K562 (cell line): ENCODE data around the gene NTN3. TPM values are rescaled to one million over a fixed set of nuclear protein-coding genes. Genes with fewer than 3 reads are reported as not detected.

Experiments
- ARID2 ChIP-seq: fragments of 450-650 bp; IDR thresholded peaks from 2 replicates; pipeline ENCODE4 v1.6.1; 2017; ENCODE audit warnings: antibody characterized with exemption, mild to moderate bottlenecking
- CXXC5 ChIP-seq: fragments of 250-450 bp; sonication (Bioruptor Pico); IDR thresholded peaks from 2 replicates; pipeline ENCODE4 v1.8.0; 2022; ENCODE audit warnings: inconsistent platforms, mild to moderate bottlenecking, moderate library complexity
- FOXP4 ChIP-seq: sonication (generic); formaldehyde crosslinking; IDR thresholded peaks from 2 replicates; pipeline ENCODE4 v1.8.0; 2022; ENCODE audit warnings: mild to moderate bottlenecking, missing genetic modification reagents, borderline replicate concordance
- KLF13 ChIP-seq: fragments of 450-650 bp; IDR thresholded peaks from 2 replicates; pipeline ENCODE4 v1.6.1; 2016; ENCODE audit warnings: missing genetic modification characterization, low read depth, mild to moderate bottlenecking, missing compliant biosample characterization, moderate library complexity, borderline replicate concordance
- L3MBTL2 ChIP-seq: fragments of 450-650 bp; IDR thresholded peaks from 2 replicates; pipeline ENCODE4 v1.6.1; 2016; ENCODE audit warnings: mild to moderate bottlenecking, moderate library complexity
- MCM5 ChIP-seq: fragments of 450-650 bp; IDR thresholded peaks from 2 replicates; pipeline ENCODE4 v1.6.1; 2016; ENCODE audit warnings: low read depth
- NR0B1 ChIP-seq: fragments of 450-650 bp; IDR thresholded peaks from one replicate; pipeline ENCODE4 v1.6.1; 2018; ENCODE audit warnings: mild to moderate bottlenecking, moderate library complexity; ENCODE audit not compliant: partially characterized antibody
- PHB2 ChIP-seq: fragments of 450-650 bp; IDR thresholded peaks from 2 replicates; pipeline ENCODE4 v1.6.1; 2017; ENCODE audit warnings: low read depth
- SAFB ChIP-seq: fragments of 200-400 bp; formaldehyde crosslinking; IDR thresholded peaks from 2 replicates; pipeline ENCODE4 v1.6.1; 2017; ENCODE audit warnings: low read depth, low read length, borderline replicate concordance
- STAT6 ChIP-seq: sonication (generic); formaldehyde crosslinking; IDR thresholded peaks from 2 replicates; pipeline ENCODE4 v1.8.1; 2023; ENCODE audit warnings: mild to moderate bottlenecking, missing genetic modification reagents
- TEAD4 ChIP-seq, 2 experiments: sonication (generic) in 1 of 2; formaldehyde crosslinking in 1 of 2; IDR thresholded peaks; 2 replicates each; pipeline versions ENCODE4 v1.6.1 to v1.8.0; 2012 to 2022; ENCODE audit warnings: borderline replicate concordance in 1 of 2, inconsistent platforms in 1 of 2, low read length in 1 of 2, mild to moderate bottlenecking in 1 of 2, missing genetic modification reagents in 1 of 2
- TOE1 ChIP-seq, 2 experiments: fragments of 450-650 bp in 1 of 2; sonication (generic) in 1 of 2; formaldehyde crosslinking in 1 of 2; IDR thresholded peaks; 2 replicates each; pipeline versions ENCODE4 v1.7.1 to v1.8.0; 2016 to 2022; ENCODE audit warnings: borderline replicate concordance in 2 of 2, mild to moderate bottlenecking in 2 of 2, antibody characterized with exemption in 1 of 2, inconsistent platforms in 1 of 2, low read depth in 1 of 2, missing genetic modification reagents in 1 of 2, moderate library complexity in 1 of 2
- VEZF1 ChIP-seq: fragments of 200-800 bp; sonication (Bioruptor generic); IDR thresholded peaks from 2 replicates; pipeline ENCODE4 v1.6.1; 2017; ENCODE audit warnings: missing genetic modification characterization, missing compliant biosample characterization
- XRCC5 ChIP-seq: fragments of 200-400 bp; formaldehyde crosslinking; IDR thresholded peaks from 2 replicates; pipeline ENCODE4 v1.6.1; 2017; ENCODE audit warnings: low read depth, mild to moderate bottlenecking, low read length
- ZNF311 ChIP-seq: fragments of 250-450 bp; sonication (Bioruptor Pico); IDR thresholded peaks from 2 replicates; pipeline ENCODE4 v1.4.0; 2020; ENCODE audit warnings: mild to moderate bottlenecking, moderate library complexity
- ZNF589 ChIP-seq: fragments of 200-800 bp; sonication (Bioruptor generic); IDR thresholded peaks from 2 replicates; pipeline ENCODE4 v1.6.1; 2016; ENCODE audit warnings: low read depth, missing genetic modification characterization, missing compliant biosample characterization
- ZNF707 ChIP-seq: fragments of 250-450 bp; sonication (Bioruptor Pico); conservative IDR thresholded peaks from 2 replicates; pipeline ENCODE4 v1.8.0; 2022; ENCODE audit warnings: inconsistent platforms, mild to moderate bottlenecking, moderate library complexity
- ZSCAN32 ChIP-seq: fragments of 450-650 bp; formaldehyde crosslinking; IDR thresholded peaks from 2 replicates; pipeline ENCODE4 v1.4.0; 2020; ENCODE audit warnings: mild to moderate bottlenecking, moderate library complexity
- polyA plus RNA-seq, 8 experiments: library from polyadenylated mRNA; depleted of rRNA in 4 of 8; stranded (reverse) in 5 of 8; unstranded in 3 of 8; fragments of >200 nt; fragmentation: Nextera tagmentation in 2 of 8; fragmentation: Illumina TruSeq in 1 of 8; extraction: Ambion mirVana in 2 of 8; extraction: Trizol in 1 of 8; gene quantifications; 2 replicates each; pipeline versions ENCODE4 v1.2.1 to v1.2.3, GENCODE V29; 2011 to 2014; ENCODE audit warnings: inconsistent platforms in 1 of 8, missing spikeins in 1 of 8
- total RNA-seq, 7 experiments: library from RNA; depleted of rRNA in 6 of 7; stranded (reverse); fragments of >200 nt in 6 of 7; fragmentation: Illumina TruSeq in 2 of 7; extraction: Trizol in 2 of 7; gene quantifications; 2 replicates each; pipeline versions ENCODE4 v1.2.1 to v1.2.3, GENCODE V29; 2011 to 2021; ENCODE audit warnings: low replicate concordance in 1 of 7

NTN3 gene
- total and polyA plus RNA-seq, 9 of the 15 experiments (the other 6 are each of a cell fraction or from before 2014, with no cell fraction given), result not detected

GRCh38 chr16:2497116-2497630, 26.1 kb downstream of the NTN3 start (continued):
- no peak for TF ChIP-seq STAT6 (CRISPR knock-in tag)
- TF ChIP-seq ZNF311 (CRISPR knock-in tag), result no peak
- no peak for TF ChIP-seq NR0B1
- no peak for TF ChIP-seq ZNF707 (CRISPR knock-in tag)
- TF ChIP-seq SAFB, result no peak
- 0 out of 2 replicates have a peak, but pooled peaks have one; percentile 14 for TF ChIP-seq ARID2
- no peak for TF ChIP-seq TEAD4 (IDR thresholded peaks at IDR 0.05; ENCODE audit: low read length)
- TF ChIP-seq TEAD4 (CRISPR knock-in tag; IDR thresholded peaks at IDR 0.05; ENCODE audit: borderline replicate concordance), result no peak
- no peak for TF ChIP-seq ZSCAN32
- TF ChIP-seq XRCC5, result no peak
- TF ChIP-seq PHB2, result no peak
- no peak for TF ChIP-seq TOE1 (IDR thresholded peaks at IDR 0.05; ENCODE audit: borderline replicate concordance)
- TF ChIP-seq TOE1 (CRISPR knock-in tag; IDR thresholded peaks at IDR 0.05; ENCODE audit: borderline replicate concordance, low read depth), result no peak
- TF ChIP-seq VEZF1 (CRISPR knock-in tag), result peak; percentile 27; the same call in 1 of the 2 replicates
- TF ChIP-seq KLF13 (tag), result peak; percentile 46; the same call in 1 of the 2 replicates
- TF ChIP-seq ZNF589 (CRISPR knock-in tag), result no peak
- peak; percentile 58; the same call in 1 of the 2 replicates for TF ChIP-seq L3MBTL2
- TF ChIP-seq CXXC5 (CRISPR knock-in tag), result peak; percentile 37; the same call in 1 of the 2 replicates
- TF ChIP-seq MCM5, result no peak
- no peak for TF ChIP-seq FOXP4
